ENCODE data around the gene TBX18. TPM values are rescaled to one million over a fixed set of nuclear protein-coding genes. Genes with fewer than 3 reads are reported as not detected.

Gene TBX18
- total and polyA plus RNA-seq, 9 of the 15 experiments (the other 6 are each of a cell fraction or from before 2014, with no cell fraction given) = 4.0 to 36.1 (median 20.7) TPM

GRCh38 chr6:84791233-84791632, 26.8 kb upstream of the TBX18 start (continued):
- 0 out of 4 replicates have a peak, but pooled peaks of 1 of the 2 experiments have one; percentile 16 for TF ChIP-seq MNT (conservative IDR thresholded peaks at IDR 0.05)
- TF ChIP-seq ZNF431 (CRISPR knock-in tag; IDR thresholded peaks at IDR 0.05) = no peak
- TF ChIP-seq ZNF507 (tag; conservative IDR thresholded peaks at IDR 0.05) = no peak
- peak; percentile 39 for TF ChIP-seq TCF3 (CRISPR knock-in tag; IDR thresholded peaks at IDR 0.05)
- TF ChIP-seq SETDB1 (IDR thresholded peaks at IDR 0.05; ENCODE audit: low read length) = no peak
- TF ChIP-seq GTF2F1 (IDR thresholded peaks at IDR 0.05; ENCODE audit: low read depth, low read length) = no peak
- TF ChIP-seq MEF2A (IDR thresholded peaks at IDR 0.05; ENCODE audit: control insufficient read depth, low read depth, low read length) = no peak
- no peak for TF ChIP-seq HMGXB4 (CRISPR knock-in tag; IDR thresholded peaks at IDR 0.05)
- TF ChIP-seq ETV6 (IDR thresholded peaks at IDR 0.05; ENCODE audit: borderline replicate concordance in 1 of 2, low read depth in 2 of 2, low read length in 1 of 2) = peak; percentile 81 to 85
- no peak for TF ChIP-seq ETV6 (CRISPR knock-in tag; IDR thresholded peaks at IDR 0.05; ENCODE audit: borderline replicate concordance)
- TF ChIP-seq MXI1 (IDR thresholded peaks at IDR 0.05; ENCODE audit: low read depth, low read length) = no peak
- no peak for TF ChIP-seq E2F3 (CRISPR knock-in tag; IDR thresholded peaks at IDR 0.05)
- peak; percentile 76 for TF ChIP-seq SMARCE1 (IDR thresholded peaks at IDR 0.05)
- no peak for TF ChIP-seq COPS2 (conservative IDR thresholded peaks at IDR 0.05)
- no peak for TF ChIP-seq TRIM25 (IDR thresholded peaks at IDR 0.05; ENCODE audit: borderline replicate concordance)
- no peak for TF ChIP-seq ZNF263 (CRISPR knock-in tag; IDR thresholded peaks at IDR 0.05; ENCODE audit: borderline replicate concordance)
- no peak for TF ChIP-seq ZNF23 (CRISPR knock-in tag; IDR thresholded peaks at IDR 0.05)
- no peak for TF ChIP-seq RERE (CRISPR knock-in tag; IDR thresholded peaks at IDR 0.05; ENCODE audit: borderline replicate concordance)
- TF ChIP-seq NFXL1 (CRISPR knock-in tag; IDR thresholded peaks at IDR 0.05) = no peak
- no peak for TF ChIP-seq TCFL5 (CRISPR knock-in tag; conservative IDR thresholded peaks at IDR 0.05)
